T-cell (primary cell): ENCODE data around the gene TNS1. TPM values are rescaled to one million over a fixed set of nuclear protein-coding genes. Genes with fewer than 3 reads are reported as not detected.

Experiments
- ATAC-seq, 4 experiments: fragments of 200-7000 bp in 3 of 4; fragments of 150-1000 bp in 1 of 4; cut with Tn5 transposase; replicated peaks in 1 of 4; 1 replicate in 3 of 4; 2 replicates in 1 of 4; pipeline ENCODE4 v1.10.0; 2021; ENCODE audit warnings: moderate library complexity in 3 of 4, mild to moderate bottlenecking in 2 of 4, moderate number of reproducible peaks in 1 of 4
- CTCF ChIA-PET, 2 donors: fragments of 300-600 bp; sonication (Branson Sonifier 250); formaldehyde crosslinking; loops; one replicate each; lab custom pipeline; 2022; ENCODE audit warnings: antibody characterized with exemption in 2 of 2; lab: Charles Lee
- POLR2A ChIA-PET, 2 donors: fragments of 300-600 bp; sonication (Branson Sonifier 250); formaldehyde crosslinking; loops; one replicate each; lab custom pipeline; 2022; ENCODE audit warnings: antibody characterized with exemption in 2 of 2; lab: Charles Lee
- DNase-seq, 35 experiments: peaks; one replicate each; pipeline versions ENCODE4 v3.0.0 to v3.0.0-alpha.2; 2013 to 2023
- H3K27ac ChIP-seq: one replicate; pipeline ENCODE4 v1.5.1; 2013; ENCODE audit warnings: low read length
- H3K27me3 ChIP-seq, 2 experiments: replicated peaks in 1 of 2; 1 replicate in 1 of 2; 2 replicates in 1 of 2; pipeline versions ENCODE4 v1.6.1 to v1.7.0; 2013; ENCODE audit warnings: low read length in 1 of 2, mixed read lengths in 1 of 2; ENCODE audit not compliant: control insufficient read depth in 2 of 2, insufficient read depth in 2 of 2; ENCODE audit errors: extremely low read depth in 1 of 2
- H3K36me3 ChIP-seq, 2 donors: 1 replicate in 1 of 2; 2 replicates in 1 of 2; pipeline versions ENCODE4 v1.6.1 to v1.7.0; 2013; ENCODE audit warnings: low read length in 1 of 2; ENCODE audit not compliant: control insufficient read depth in 2 of 2, insufficient read depth in 1 of 2; ENCODE audit errors: extremely low read depth in 1 of 2
- H3K4me1 ChIP-seq, 2 experiments: 1 replicate in 1 of 2; 2 replicates in 1 of 2; pipeline versions ENCODE4 v1.6.1 to v1.7.0; 2013; ENCODE audit warnings: low read length in 2 of 2, mixed read lengths in 1 of 2; ENCODE audit not compliant: insufficient read depth in 2 of 2, control insufficient read depth in 1 of 2; ENCODE audit errors: extremely low read depth in 1 of 2
- H3K4me3 ChIP-seq, 2 donors: 1 replicate in 1 of 2; 2 replicates in 1 of 2; pipeline versions ENCODE4 v1.5.1 to v1.7.0; 2013; ENCODE audit warnings: mild to moderate bottlenecking in 2 of 2, low read length in 1 of 2, moderate library complexity in 1 of 2; ENCODE audit not compliant: control insufficient read depth in 1 of 2; ENCODE audit errors: extremely low read depth in 1 of 2
- H3K9me3 ChIP-seq: 2 replicates; pipeline ENCODE4 v1.7.0; 2013
- H3K27ac Mint-ChIP-seq, 2 donors: one replicate each; pipeline ENCODE4 v1.8.0; 2020 to 2021; ENCODE audit warnings: mild to moderate bottlenecking in 2 of 2, mixed read lengths in 2 of 2
- H3K27me3 Mint-ChIP-seq, 2 donors: one replicate each; pipeline ENCODE4 v1.8.0; 2021 to 2022; ENCODE audit warnings: mixed read lengths in 2 of 2
- H3K36me3 Mint-ChIP-seq: one replicate; pipeline ENCODE4 v1.8.0; 2021; ENCODE audit warnings: mixed read lengths
- H3K4me1 Mint-ChIP-seq, 3 donors: one replicate each; pipeline ENCODE4 v1.8.0; 2020 to 2022; ENCODE audit warnings: mixed read lengths in 3 of 3, mild to moderate bottlenecking in 1 of 3
- H3K4me3 Mint-ChIP-seq, 3 donors: one replicate each; pipeline ENCODE4 v1.8.0; 2020 to 2022; ENCODE audit warnings: mild to moderate bottlenecking in 3 of 3, mixed read lengths in 3 of 3, moderate library complexity in 3 of 3
- H3K9me3 Mint-ChIP-seq, 3 donors: one replicate each; pipeline ENCODE4 v1.8.0; 2020 to 2022; ENCODE audit warnings: mixed read lengths in 3 of 3
- WGBS: methylation state at CpG from one replicate; pipeline ENCODE4 v1.1.5; 2013; ENCODE audit warnings: missing lambda C conversion rate; ENCODE audit not compliant: insufficient coverage; 5-methylcytosine and 5-hydroxymethylcytosine counted together
- total RNA-seq, 35 experiments: library from RNA in 6 of 35; stranded (reverse) in 6 of 35; fragments of 120-200 nt in 1 of 35; gene quantifications; one replicate each; pipeline versions ENCODE4 v1.2.1 to v1.2.4 and lab custom pipeline; 2013 to 2026

The TNS1 gene
- total RNA-seq, 5 donors from 2014 or later (not counting 1 experiment from before 2014, with no cell fraction given): 0.28 to 2.1 (median 1.3) TPM

DNA sequence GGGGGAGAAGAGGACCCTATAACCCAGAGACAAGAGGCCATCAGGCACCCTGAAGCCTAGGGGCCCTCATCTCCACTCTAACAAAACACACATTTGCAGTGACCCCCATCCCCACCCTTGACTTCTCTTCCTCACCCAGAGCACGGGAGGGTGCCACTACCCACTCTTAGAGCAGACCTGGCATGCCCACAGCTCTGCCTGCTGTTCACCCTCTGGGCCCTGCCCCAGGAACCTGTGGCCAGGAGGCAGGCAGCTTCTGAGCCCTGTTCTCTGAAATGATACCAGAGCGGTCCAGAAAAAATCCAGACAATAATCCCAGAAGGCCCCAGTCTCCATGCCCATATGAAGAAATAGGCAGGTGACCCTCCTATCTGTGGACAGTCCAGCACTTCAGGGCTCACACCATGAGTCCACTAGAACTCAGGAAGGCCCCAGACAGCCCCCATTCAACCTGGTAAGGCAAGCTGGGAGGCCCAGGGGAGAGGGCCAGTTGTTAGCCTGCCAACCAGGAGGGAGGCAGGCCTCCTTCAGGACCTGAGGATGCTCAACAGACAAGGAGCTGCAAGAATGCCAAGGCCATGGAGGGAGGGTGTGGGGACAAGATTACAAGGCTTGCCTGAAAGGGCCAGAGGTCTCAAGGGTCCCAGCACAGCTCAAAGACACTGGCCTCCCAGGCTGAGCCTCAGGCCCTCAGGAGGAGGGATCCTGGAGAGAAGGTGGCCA is 75.0 kb downstream of the TNS1 start:
- Histone ChIP-seq H3K36me3 (no peaks in the 10 kb centered on the region), H3K4me3 (no peak overlapping the region), H3K27me3 (peaks cover 0 to 9% of the 10 kb centered on the region in 2 experiments), H3K9me3 (no peaks in the 10 kb centered on the region), H3K27ac (no peak overlapping the region), H3K4me1 (no peaks in the 10 kb centered on the region)
- Mint-ChIP-seq H3K4me1 (no peaks in the 10 kb centered on the region), H3K9me3 (no peaks in the 10 kb centered on the region), H3K4me3 (no peak overlapping the region), H3K36me3 (no peaks in the 10 kb centered on the region), H3K27ac (no peak overlapping the region), H3K27me3 (peaks cover 5 to 7% of the 10 kb centered on the region in 2 donors)
- ATAC-seq (no peak), DNase-seq (no peak)
- ChIA-PET POLR2A (interaction anchor here in 1 of 2 donors (0.6 kb wide), 1 partner anchor 116 kb away, joined by 4 read pairs; no protein-coding TSS in a partner anchor), CTCF (no interaction called here)
- WGBS: 70% methylated on average over 2 of the region's 2 CpGs

DNA sequence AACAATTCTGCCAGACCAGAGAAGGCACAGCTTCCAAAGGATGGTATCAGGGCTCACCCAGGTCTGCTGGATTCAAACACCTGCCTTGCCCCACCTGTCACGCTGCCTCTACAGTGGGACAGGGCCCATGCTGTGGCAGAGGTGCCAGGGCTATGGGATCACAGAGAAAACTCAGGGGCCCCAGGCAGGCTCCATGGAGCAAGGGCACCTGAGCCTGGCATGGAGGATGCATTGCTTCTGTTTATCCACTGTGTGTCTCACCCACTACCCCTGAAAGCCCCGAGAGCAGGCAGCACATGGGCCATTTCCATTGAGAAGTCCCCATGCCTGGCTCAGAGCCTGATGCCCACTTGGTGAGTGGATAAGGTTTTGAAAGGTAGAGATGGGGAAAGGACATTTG is 76.0 kb downstream of the TNS1 start:
- H3K36me3 Mint-ChIP-seq: no peaks in the 10 kb centered on the region
- WGBS: 74% methylated on average over 2 of the region's 2 CpGs
- no peak overlapping the region for H3K4me3 ChIP-seq
- ATAC-seq: no peak
- POLR2A ChIA-PET: no interaction called here
- H3K27me3 ChIP-seq: peaks cover 0 to 7% of the 10 kb centered on the region in 2 experiments
- no peaks in the 10 kb centered on the region for H3K36me3 ChIP-seq
- no peak overlapping the region for H3K27ac Mint-ChIP-seq
- H3K4me1 ChIP-seq: no peaks in the 10 kb centered on the region
- CTCF ChIA-PET: interaction anchor here in 1 of 2 donors (0.6 kb wide), 1 partner anchor 16 kb away, joined by 3 read pairs; no protein-coding TSS in a partner anchor
- no peak overlapping the region for H3K27ac ChIP-seq
- no peak for DNase-seq
- H3K4me1 Mint-ChIP-seq: no peaks in the 10 kb centered on the region
- no peak overlapping the region for H3K4me3 Mint-ChIP-seq
- no peaks in the 10 kb centered on the region for H3K9me3 Mint-ChIP-seq
- H3K27me3 Mint-ChIP-seq: peaks cover 5% of the 10 kb centered on the region in 2 donors
- H3K9me3 ChIP-seq: no peaks in the 10 kb centered on the region

GRCh38 chr2:217924346-217924901 is 78.4 kb downstream of the TNS1 start:
- Mint-ChIP-seq H3K36me3 (no peaks in the 10 kb centered on the region), H3K9me3 (no peaks in the 10 kb centered on the region), H3K4me3 (no peak overlapping the region), H3K27me3 (no peaks in the 10 kb centered on the region), H3K4me1 (no peaks in the 10 kb centered on the region), H3K27ac (no peak overlapping the region)
- no peak overlapping the region for H3K4me3 ChIP-seq
- H3K4me1 ChIP-seq: no peaks in the 10 kb centered on the region
- ATAC-seq: no peak
- no peaks in the 10 kb centered on the region for H3K9me3 ChIP-seq
- H3K36me3 ChIP-seq: no peaks in the 10 kb centered on the region
- peaks cover 0 to 6% of the 10 kb centered on the region in 2 experiments for H3K27me3 ChIP-seq
- H3K27ac ChIP-seq: no peak overlapping the region
- CTCF ChIA-PET: no interaction called here
- no CpG with 5 or more reads among the region's 5 CpGs for WGBS
- no peak for DNase-seq
- POLR2A ChIA-PET: no interaction called here

- Mint-ChIP-seq H3K4me3 (no peak overlapping the region), H3K27ac (no peak overlapping the region), H3K36me3 (no peaks in the 10 kb centered on the region), H3K27me3 (no peaks in the 10 kb centered on the region), H3K4me1 (no peaks in the 10 kb centered on the region), H3K9me3 (no peaks in the 10 kb centered on the region)
- 85% methylated on average over 4 of the region's 8 CpGs for WGBS
- ChIA-PET POLR2A (no interaction called here), CTCF (no interaction called here)
- H3K4me1 ChIP-seq: no peaks in the 10 kb centered on the region
- peaks cover 0 to 8% of the 10 kb centered on the region in 2 experiments for H3K27me3 ChIP-seq
- H3K4me3 ChIP-seq: no peak overlapping the region
- DNase-seq (no peak), ATAC-seq (no peak)
- H3K36me3 ChIP-seq: no peaks in the 10 kb centered on the region
- H3K27ac ChIP-seq: no peak overlapping the region
- H3K9me3 ChIP-seq: no peaks in the 10 kb centered on the region
Measured at GRCh38 chr2:217923007-217923686, 79.6 kb downstream of the TNS1 start.

- Histone ChIP-seq H3K27ac (no peak overlapping the region), H3K27me3 (peaks cover 0 to 8% of the 10 kb centered on the region in 2 experiments), H3K4me1 (no peaks in the 10 kb centered on the region), H3K36me3 (no peaks in the 10 kb centered on the region), H3K9me3 (no peaks in the 10 kb centered on the region), H3K4me3 (no peak overlapping the region)
- ChIA-PET POLR2A (no interaction called here), CTCF (no interaction called here)
- Mint-ChIP-seq H3K27ac (no peak overlapping the region), H3K4me1 (no peaks in the 10 kb centered on the region), H3K36me3 (no peaks in the 10 kb centered on the region), H3K9me3 (no peaks in the 10 kb centered on the region), H3K4me3 (no peak overlapping the region), H3K27me3 (no peaks in the 10 kb centered on the region)
- DNase-seq (no peak), ATAC-seq (no peak)
- WGBS: 75% methylated on average over 12 of the region's 19 CpGs
Measured at GRCh38 chr2:217922101-217923006, 80.4 kb downstream of the TNS1 start.
